AG04450 (cell line): ENCODE measurements around the gene SERINC5. TPM values are rescaled to one million over a fixed set of nuclear protein-coding genes. Genes with fewer than 3 reads are reported as not detected.

Source experiments
- CTCF ChIA-PET: fragments of 300-600, 350-600 bp; formaldehyde crosslinking; extraction: SDS; loops from one replicate; lab custom pipeline; 2022; ENCODE audit warnings: antibody characterized with exemption, inconsistent platforms; lab: Charles Lee
- POLR2A ChIA-PET: fragments of 350-600 bp; formaldehyde crosslinking; extraction: SDS; loops from one replicate; lab custom pipeline; 2021; ENCODE audit warnings: antibody characterized with exemption, inconsistent platforms; lab: Yijun Ruan, JAX
- DNase-seq: peaks from one replicate; pipeline ENCODE4 v3.0.0-alpha.2; 2011; ENCODE audit warnings: low read depth, low spot score
- H3K27ac ChIP-seq: one replicate; pipeline ENCODE4 v1.5.1; 2012; ENCODE audit warnings: low read depth, low read length, control low read depth
- H3K27me3 ChIP-seq: one replicate; pipeline ENCODE4 v1.6.0; 2012; ENCODE audit warnings: low read length; ENCODE audit not compliant: control insufficient read depth, insufficient read depth
- H3K4me3 ChIP-seq: 2 replicates; pipeline ENCODE4 v1.5.1; 2011; ENCODE audit warnings: mild to moderate bottlenecking, low read depth, low read length, control low read depth
- H3K9me3 ChIP-seq: 2 replicates; pipeline ENCODE4 v1.5.1; 2012; ENCODE audit warnings: low read length; ENCODE audit not compliant: control insufficient read depth, insufficient read depth
- CTCF ChIP-seq: IDR thresholded peaks from 2 replicates; pipeline ENCODE4 v1.5.1; 2011; ENCODE audit warnings: low read depth, low read length, control low read depth, inconsistent platforms
- polyA plus RNA-seq: library from polyadenylated mRNA; depleted of rRNA; stranded (reverse); fragments of >200 nt; gene quantifications from 2 replicates; pipeline ENCODE4 v1.2.3, GENCODE V29; 2011

Gene SERINC5
- polyA plus RNA-seq, 1 experiment = 8.5 TPM

DNA sequence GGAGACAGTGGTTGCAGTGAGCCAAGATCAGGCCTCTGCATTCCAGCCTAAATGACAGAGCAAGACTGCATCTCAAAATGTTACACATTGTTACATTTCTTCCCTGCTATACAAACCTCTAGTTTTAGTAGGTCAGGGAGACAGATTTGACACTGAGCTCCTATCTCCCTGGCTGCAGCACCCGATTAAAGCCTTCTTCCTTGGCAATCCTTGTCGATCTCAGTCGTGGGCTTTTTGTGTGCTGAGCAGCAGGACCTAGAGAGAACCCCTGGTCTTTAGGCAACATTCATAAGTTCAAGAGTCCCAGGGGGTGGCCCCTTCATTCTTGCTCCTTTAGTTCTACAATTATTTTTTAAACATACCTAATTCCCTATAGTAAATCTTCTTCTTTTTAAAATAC, 13.0 kb downstream of the SERINC5 start:
- CTCF ChIA-PET = no interaction called here
- Histone ChIP-seq H3K27ac (no peak overlapping the region), H3K27me3 (no peaks in the 10 kb centered on the region), H3K4me3 (no peak overlapping the region), H3K9me3 (peaks cover 20% of the 10 kb centered on the region)
- no peak for DNase-seq
- POLR2A ChIA-PET = no interaction called here
- no peak for TF ChIP-seq CTCF

DNA sequence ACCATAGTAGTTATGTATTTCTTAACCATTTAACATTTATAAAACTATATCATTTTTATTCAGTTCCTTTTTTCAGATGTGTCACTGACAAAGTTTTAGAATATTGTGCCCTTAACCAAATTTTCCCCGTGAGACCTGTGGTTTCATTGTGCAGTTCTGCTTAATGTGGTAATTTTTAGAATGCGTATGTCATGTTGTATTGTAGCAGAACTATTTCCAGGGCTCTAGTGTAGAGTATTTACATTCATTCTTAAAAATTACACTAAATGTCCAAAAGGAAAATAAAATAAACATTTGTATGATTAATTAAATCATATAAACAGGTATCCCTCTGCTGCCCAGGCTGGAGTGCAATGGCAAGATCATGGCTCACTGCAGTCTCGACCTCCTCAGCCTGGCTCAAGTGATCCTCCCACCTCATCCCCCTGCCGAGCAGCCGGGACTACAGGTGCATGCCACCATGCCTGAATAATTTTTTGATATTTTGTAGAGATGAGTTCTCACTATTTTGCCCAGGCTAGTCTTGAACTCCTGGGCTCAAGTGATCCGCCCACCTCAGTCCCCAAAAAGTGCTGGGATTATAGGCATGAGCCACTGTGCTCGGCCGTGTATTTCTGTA, 15.4 kb downstream of the SERINC5 start:
- no peak for TF ChIP-seq CTCF
- Histone ChIP-seq H3K4me3 (no peak overlapping the region), H3K9me3 (peaks cover 20% of the 10 kb centered on the region), H3K27me3 (no peaks in the 10 kb centered on the region), H3K27ac (no peak overlapping the region)
- no peak for DNase-seq
- POLR2A ChIA-PET = interaction anchor here (1.2 kb wide), 1 partner anchor 16 kb away, joined by 4 read pairs; the partner anchor contains the start of gene SERINC5
- CTCF ChIA-PET = interaction anchor here (1.0 to 1.9 kb wide), 2 partner anchors 67 to 149 kb away, joined by 3 to 5 read pairs; no protein-coding TSS in a partner anchor

- ChIA-PET POLR2A (interaction anchor here (1.2 kb wide), 1 partner anchor 16 kb away, joined by 4 read pairs; the partner anchor contains the start of gene SERINC5), CTCF (interaction anchor here (1.0 to 1.9 kb wide), 2 partner anchors 68 to 148 kb away, joined by 3 to 5 read pairs; no protein-coding TSS in a partner anchor)
- Histone ChIP-seq H3K9me3 (peaks cover 20% of the 10 kb centered on the region), H3K27me3 (no peaks in the 10 kb centered on the region), H3K4me3 (no peak overlapping the region), H3K27ac (no peak overlapping the region)
- TF ChIP-seq CTCF = no peak
- no peak for DNase-seq
Observed at GRCh38 chr5:80239680-80240367, 16.0 kb downstream of the SERINC5 start.

DNA sequence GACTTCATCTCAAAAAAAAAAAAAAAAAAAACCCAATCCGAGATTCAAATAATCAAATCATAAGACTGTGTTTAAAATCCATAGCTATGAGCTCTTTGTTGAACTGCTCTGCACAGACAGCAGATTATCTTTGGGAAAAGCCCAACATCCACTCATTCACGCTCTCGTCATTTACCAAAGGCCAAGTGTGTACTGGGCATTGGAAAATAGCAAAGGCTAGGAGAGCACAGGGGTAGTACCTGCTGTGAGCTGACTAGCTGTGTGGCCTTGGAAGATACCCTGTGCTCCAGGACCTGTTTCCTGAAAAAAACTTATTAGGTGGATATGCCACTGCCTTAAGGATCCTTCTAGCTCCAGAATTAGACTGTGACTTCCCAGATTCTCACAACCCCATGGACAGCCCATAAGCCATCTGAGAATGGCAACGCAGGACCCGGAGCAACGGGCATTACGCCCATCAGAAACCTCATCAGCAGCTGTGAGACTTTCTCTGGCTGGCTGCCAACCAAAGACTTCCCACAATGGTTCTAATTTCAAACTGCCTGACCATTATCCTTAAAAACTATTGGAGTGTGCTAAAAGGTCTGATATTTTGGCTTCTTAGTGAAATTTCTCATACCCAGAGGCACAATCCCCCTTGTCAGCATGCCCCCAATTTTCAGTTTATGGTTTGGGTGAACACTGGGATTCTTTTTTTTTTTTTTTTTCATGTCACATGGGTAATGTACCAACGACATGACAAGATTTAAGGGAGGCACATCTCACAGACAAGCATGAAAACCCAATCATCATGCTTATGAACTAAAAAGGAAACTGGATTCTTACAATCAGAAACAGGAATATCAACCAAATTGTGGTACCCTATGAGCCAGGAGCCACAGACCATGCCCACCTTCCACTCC, 16.8 kb downstream of the SERINC5 start:
- ChIA-PET CTCF (interaction anchor here (0.7 to 1.9 kb wide), 3 partner anchors 47 to 147 kb away, joined by 3 to 5 read pairs (median 3); no protein-coding TSS in a partner anchor), POLR2A (interaction anchor here (0.6 to 1.2 kb wide), 2 partner anchors 17 to 1266 kb away, joined by 4 read pairs; partner anchors contain the start of gene SERINC5)
- no peak for DNase-seq
- H3K27me3 ChIP-seq = no peaks in the 10 kb centered on the region
- TF ChIP-seq CTCF = no peak
- peaks cover 19% of the 10 kb centered on the region for H3K9me3 ChIP-seq
- no peak overlapping the region for H3K27ac ChIP-seq
- no peak overlapping the region for H3K4me3 ChIP-seq
